DOHH2 (cell line): Measurements from ENCODE around the gene KDM4C.

Experiments used
- H3F3A ChIP-seq: fragments of 200-600 bp; sonication (generic), shearing (Covaris generic); 2 replicates; pipeline ENCODE4 v1.6.0; 2016; ENCODE audit warnings: antibody characterized with exemption, mild to moderate bottlenecking; ENCODE audit not compliant: control insufficient read depth, insufficient read depth
- H3K27ac ChIP-seq: fragments of 200-600 bp; sonication (generic); 2 replicates; pipeline ENCODE4 v1.5.1; 2014; ENCODE audit warnings: low read depth, mild to moderate bottlenecking, low read length, moderate library complexity
- H3K27me3 ChIP-seq: fragments of 200-600 bp; sonication (generic); 2 replicates; pipeline ENCODE4 v1.6.1; 2014; ENCODE audit warnings: mild to moderate bottlenecking, low read length, mixed read lengths; ENCODE audit not compliant: control insufficient read depth
- H3K36me3 ChIP-seq: fragments of 200-600 bp; sonication (generic); 2 replicates; pipeline ENCODE4 v1.6.1; 2014; ENCODE audit warnings: mild to moderate bottlenecking, low read length, moderate library complexity, mixed read lengths; ENCODE audit not compliant: control insufficient read depth
- H3K4me1 ChIP-seq: fragments of 200-600 bp; sonication (generic); 2 replicates; pipeline ENCODE4 v1.6.1; 2014; ENCODE audit warnings: mild to moderate bottlenecking, low read length, mixed read lengths; ENCODE audit not compliant: control insufficient read depth
- H3K4me2 ChIP-seq: fragments of 200-600 bp; sonication (generic); 2 replicates; pipeline ENCODE4 v1.6.0; 2014; ENCODE audit warnings: mild to moderate bottlenecking, low read length, moderate library complexity
- H3K4me3 ChIP-seq: fragments of 200-600 bp; sonication (generic); 2 replicates; pipeline ENCODE4 v1.5.1; 2014; ENCODE audit warnings: mild to moderate bottlenecking, low read length, mixed read lengths
- H3K79me2 ChIP-seq: fragments of 200-600 bp; sonication (generic); 2 replicates; pipeline ENCODE4 v1.6.1; 2014; ENCODE audit warnings: mild to moderate bottlenecking, low read length, mixed read lengths; ENCODE audit not compliant: control insufficient read depth
- H3K9me2 ChIP-seq: fragments of 200-600 bp; sonication (generic); replicated peaks from 2 replicates; pipeline ENCODE4 v1.6.1; 2014; ENCODE audit warnings: mild to moderate bottlenecking, low read length, mixed read lengths; ENCODE audit not compliant: control insufficient read depth
- H3K9me3 ChIP-seq: fragments of 200-600 bp; sonication (generic); 2 replicates; pipeline ENCODE4 v1.6.1; 2014; ENCODE audit warnings: antibody characterized with exemption, low read length, mixed read lengths; ENCODE audit not compliant: control insufficient read depth, insufficient read depth
- H4K20me1 ChIP-seq: fragments of 200-600 bp; sonication (generic); 2 replicates; pipeline ENCODE4 v1.6.0; 2014; ENCODE audit warnings: low read depth, mild to moderate bottlenecking, antibody characterized with exemption, low read length, moderate library complexity; ENCODE audit not compliant: control insufficient read depth, insufficient read depth
- EZH2phosphoT487 ChIP-seq: fragments of 200-600 bp; sonication (generic); IDR thresholded peaks from 2 replicates; pipeline ENCODE4 v1.6.1; 2017; ENCODE audit warnings: borderline replicate concordance, mild to moderate bottlenecking, antibody characterized with exemption, low read length, moderate library complexity, mixed read lengths
- TF ChIP-seq, protein P1 (sequence below): fragments of 200-600 bp; sonication (generic); IDR thresholded peaks from one replicate; pipeline ENCODE4 v1.5.1; 2014; ENCODE audit warnings: antibody characterized with exemption, mild to moderate bottlenecking, low read depth, low read length; ENCODE audit not compliant: poor library complexity, severe bottlenecking

KDM4C gene

DNA sequence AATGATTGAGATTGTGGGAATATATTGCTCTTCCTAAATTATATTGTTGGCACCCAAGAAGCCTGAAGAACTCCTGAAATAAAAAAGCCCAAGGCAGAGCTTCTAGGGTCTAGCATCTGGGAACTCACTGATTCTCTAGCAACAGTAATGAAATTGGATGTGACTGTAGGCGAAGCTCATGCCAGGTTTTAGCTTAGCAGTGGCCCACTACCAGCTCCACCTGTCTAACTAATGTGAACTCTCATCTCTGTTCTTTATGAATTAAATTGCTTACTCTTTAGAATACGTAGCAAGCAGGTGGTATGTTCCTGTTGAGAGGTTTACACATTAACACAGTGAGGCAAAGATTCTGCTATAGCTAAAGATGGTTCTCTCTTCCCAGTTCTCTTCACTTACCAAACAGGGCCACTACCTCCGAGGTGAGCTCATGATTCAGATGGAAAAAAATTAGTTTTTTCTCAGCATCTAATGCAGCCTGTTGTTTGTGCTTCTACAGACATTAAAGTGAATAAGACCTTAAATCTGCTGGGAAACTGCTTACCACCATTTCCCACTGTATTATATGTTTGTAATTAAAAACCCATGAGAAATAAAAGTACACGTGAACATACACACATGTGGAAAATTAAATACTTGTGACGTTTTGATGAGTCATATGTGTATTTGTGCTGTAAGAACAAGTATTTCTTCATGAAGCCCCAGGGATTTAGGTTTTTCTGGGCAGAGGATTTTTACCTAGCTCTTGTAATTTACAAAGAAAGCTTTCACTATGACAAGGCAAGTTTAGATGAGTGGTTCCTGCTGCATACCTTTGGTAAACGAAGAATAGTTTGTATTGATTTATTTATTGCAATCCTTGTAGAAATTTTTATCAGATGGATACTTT, 360.1 kb downstream of the KDM4C start:
- Histone ChIP-seq H3F3A (no peaks in the 10 kb centered on the region), H3K4me2 (no peak overlapping the region), H3K79me2 (no peaks in the 10 kb centered on the region), H4K20me1 (no peaks in the 10 kb centered on the region), H3K9me3 (no peaks in the 10 kb centered on the region), H3K27me3 (no peaks in the 10 kb centered on the region), H3K27ac (no peak overlapping the region), H3K9me2 (no peaks in the 10 kb centered on the region), H3K4me1 (no peaks in the 10 kb centered on the region), H3K36me3 (no peaks in the 10 kb centered on the region), H3K4me3 (no peak overlapping the region)
- no peak for TF ChIP-seq EZH2phosphoT487
- TF ChIP-seq, protein P1, sequence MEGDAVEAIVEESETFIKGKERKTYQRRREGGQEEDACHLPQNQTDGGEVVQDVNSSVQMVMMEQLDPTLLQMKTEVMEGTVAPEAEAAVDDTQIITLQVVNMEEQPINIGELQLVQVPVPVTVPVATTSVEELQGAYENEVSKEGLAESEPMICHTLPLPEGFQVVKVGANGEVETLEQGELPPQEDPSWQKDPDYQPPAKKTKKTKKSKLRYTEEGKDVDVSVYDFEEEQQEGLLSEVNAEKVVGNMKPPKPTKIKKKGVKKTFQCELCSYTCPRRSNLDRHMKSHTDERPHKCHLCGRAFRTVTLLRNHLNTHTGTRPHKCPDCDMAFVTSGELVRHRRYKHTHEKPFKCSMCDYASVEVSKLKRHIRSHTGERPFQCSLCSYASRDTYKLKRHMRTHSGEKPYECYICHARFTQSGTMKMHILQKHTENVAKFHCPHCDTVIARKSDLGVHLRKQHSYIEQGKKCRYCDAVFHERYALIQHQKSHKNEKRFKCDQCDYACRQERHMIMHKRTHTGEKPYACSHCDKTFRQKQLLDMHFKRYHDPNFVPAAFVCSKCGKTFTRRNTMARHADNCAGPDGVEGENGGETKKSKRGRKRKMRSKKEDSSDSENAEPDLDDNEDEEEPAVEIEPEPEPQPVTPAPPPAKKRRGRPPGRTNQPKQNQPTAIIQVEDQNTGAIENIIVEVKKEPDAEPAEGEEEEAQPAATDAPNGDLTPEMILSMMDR = no peak

DNA sequence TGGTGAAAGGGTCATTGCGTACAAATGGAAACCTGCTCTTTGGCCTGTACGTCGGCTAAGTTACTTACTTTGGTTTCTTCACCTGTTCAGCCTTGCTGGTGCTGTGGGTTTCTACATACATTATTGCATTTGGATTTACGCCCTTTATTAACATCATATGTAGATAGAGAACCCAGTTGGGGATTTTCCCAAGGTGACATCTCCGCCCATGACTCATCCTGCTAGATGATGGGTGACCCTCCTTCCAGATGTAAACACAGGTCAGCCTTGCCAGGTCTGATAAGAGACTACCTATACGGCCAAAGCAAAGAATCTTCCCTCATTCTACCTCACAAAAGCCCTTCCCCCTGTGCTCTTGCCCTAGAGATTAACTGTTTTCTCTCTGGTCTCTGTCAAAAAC, 360.9 kb downstream of the KDM4C start:
- Histone ChIP-seq H3K9me2 (no peaks in the 10 kb centered on the region), H3K4me2 (no peak overlapping the region), H3F3A (no peaks in the 10 kb centered on the region), H3K36me3 (no peaks in the 10 kb centered on the region), H3K79me2 (no peaks in the 10 kb centered on the region), H3K9me3 (no peaks in the 10 kb centered on the region), H3K27ac (no peak overlapping the region), H4K20me1 (no peaks in the 10 kb centered on the region), H3K4me1 (no peaks in the 10 kb centered on the region), H3K27me3 (no peaks in the 10 kb centered on the region), H3K4me3 (no peak overlapping the region)
- TF ChIP-seq, protein P1 = no peak
- no peak for TF ChIP-seq EZH2phosphoT487

DNA sequence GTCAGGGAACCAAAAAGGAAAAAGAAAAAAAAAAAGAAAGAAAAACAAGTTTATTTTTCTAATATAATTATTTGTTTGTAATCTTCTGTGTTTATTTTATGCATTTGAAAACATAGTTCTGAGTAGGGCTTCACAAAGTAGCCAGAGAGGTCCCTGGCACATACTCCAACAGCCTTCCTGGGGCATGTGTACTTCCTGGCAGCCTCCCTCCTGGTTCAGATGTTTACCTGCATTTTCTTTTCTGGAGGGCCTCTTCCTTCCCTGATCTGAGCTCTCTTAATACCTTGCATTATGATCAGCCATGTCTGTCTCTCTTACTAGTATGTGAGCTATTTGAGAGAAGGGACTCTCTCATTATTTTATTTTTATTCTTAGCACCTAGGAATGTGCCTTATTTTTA, 361.8 kb downstream of the KDM4C start:
- H3K36me3 ChIP-seq = no peaks in the 10 kb centered on the region
- no peak overlapping the region for H3K4me3 ChIP-seq
- no peaks in the 10 kb centered on the region for H3K27me3 ChIP-seq
- no peaks in the 10 kb centered on the region for H4K20me1 ChIP-seq
- H3K9me2 ChIP-seq = no peaks in the 10 kb centered on the region
- no peaks in the 10 kb centered on the region for H3K79me2 ChIP-seq
- no peak overlapping the region for H3K27ac ChIP-seq
- H3K4me1 ChIP-seq = no peaks in the 10 kb centered on the region
- H3F3A ChIP-seq = no peaks in the 10 kb centered on the region
- no peak overlapping the region for H3K4me2 ChIP-seq
- TF ChIP-seq, protein P1 = no peak
- no peak for TF ChIP-seq EZH2phosphoT487
- H3K9me3 ChIP-seq = no peaks in the 10 kb centered on the region
